ENCODE results near the gene FSTL1. TPM values are rescaled to one million over a fixed set of nuclear protein-coding genes. Genes with fewer than 3 reads are reported as not detected.
A peak's percentile ranks its signal among the peaks of the same experiment; 100 is the strongest.

Gene FSTL1
- polyA plus RNA-seq, 1 of the 3 experiments (the other 2 are of a cell fraction) = 329 TPM

- POLR2A ChIA-PET = no interaction called here
- H4K20me1 ChIP-seq (ENCODE audit: insufficient read depth) = no peaks in the 10 kb centered on the region
- H3K27ac ChIP-seq (ENCODE audit: low read depth in 2 of 2, low read length in 1 of 2) = peak overlapping the region in 1 of 2 experiments; percentile 95; a peak in 2 of 4 replicates
- H3K9me2 ChIP-seq = no peaks in the 10 kb centered on the region
- CTCF ChIA-PET = no interaction called here
- H3K79me2 ChIP-seq (ENCODE audit: insufficient read depth) = no peaks in the 10 kb centered on the region
- TF ChIP-seq FOXJ3 (CRISPR knock-in tag; IDR thresholded peaks at IDR 0.05) = no peak
- TF ChIP-seq YY1 (IDR thresholded peaks at IDR 0.05; ENCODE audit: low read depth) = no peak
- TF ChIP-seq MEF2A (IDR thresholded peaks at IDR 0.05; ENCODE audit: borderline replicate concordance, low read depth) = no peak
- no peak for TF ChIP-seq GATA2 (CRISPR knock-in tag; IDR thresholded peaks at IDR 0.05)
- TF ChIP-seq ELF1 (IDR thresholded peaks at IDR 0.05) = no peak
- DNase-seq = no peak
- WGBS (ENCODE audit: low lambda C conversion rate) = 100% methylated on average over 2 of the region's 2 CpGs
- peaks cover 41% of the 10 kb centered on the region for H3F3A ChIP-seq (replicated peaks; ENCODE audit: insufficient read depth)
- H3K4me3 ChIP-seq (ENCODE audit: low read depth in 2 of 2, low read length in 1 of 2) = no peak overlapping the region
- H2AFZ ChIP-seq (ENCODE audit: low read depth) = no peak overlapping the region; the same call in 1 of the 2 replicates
- H3K27me3 ChIP-seq (ENCODE audit: insufficient read depth) = no peaks in the 10 kb centered on the region
- H3K9me3 ChIP-seq = peaks cover 3% of the 10 kb centered on the region; the same call in 1 of the 2 replicates
- H3K4me2 ChIP-seq = no peak overlapping the region
- peaks cover 0 to 29% of the 10 kb centered on the region in 2 experiments; a peak in 3 of 4 replicates for H3K4me1 ChIP-seq (ENCODE audit: control insufficient read depth in 1 of 2, insufficient read depth in 2 of 2, low read depth in 1 of 2, low read length in 1 of 2)
- H3K36me3 ChIP-seq (replicated peaks in 1 of 2; ENCODE audit: control insufficient read depth in 1 of 2, insufficient read depth in 2 of 2, low read length in 1 of 2) = no peaks in the 10 kb centered on the region
- H3K9ac ChIP-seq = no peak overlapping the region
Observed at GRCh38 chr3:120495809-120496208, 45.0 kb upstream of the FSTL1 start.

GRCh38 chr3:120492103-120492502 is 41.3 kb upstream of the FSTL1 start:
- CTCF ChIA-PET = interaction anchor here (1.6 kb wide), 1 partner anchor 67 kb away, joined by 3 read pairs; no protein-coding TSS in a partner anchor
- Histone ChIP-seq H3F3A (replicated peaks; ENCODE audit: insufficient read depth) (peaks cover 23% of the 10 kb centered on the region), H3K27me3 (ENCODE audit: insufficient read depth) (no peaks in the 10 kb centered on the region), H3K79me2 (ENCODE audit: insufficient read depth) (no peaks in the 10 kb centered on the region), H3K4me3 (ENCODE audit: low read depth in 2 of 2, low read length in 1 of 2) (no peak overlapping the region), H3K4me1 (ENCODE audit: control insufficient read depth in 1 of 2, insufficient read depth in 2 of 2, low read depth in 1 of 2, low read length in 1 of 2) (peaks cover 1 to 12% of the 10 kb centered on the region in 2 experiments; a peak in 3 of 4 replicates), H4K20me1 (ENCODE audit: insufficient read depth) (no peaks in the 10 kb centered on the region), H3K9ac (no peak overlapping the region), H2AFZ (ENCODE audit: low read depth) (no peak overlapping the region), H3K4me2 (no peak overlapping the region), H3K36me3 (replicated peaks in 1 of 2; ENCODE audit: control insufficient read depth in 1 of 2, insufficient read depth in 2 of 2, low read length in 1 of 2) (no peaks in the 10 kb centered on the region), H3K9me3 (peaks cover 3% of the 10 kb centered on the region; the same call in 1 of the 2 replicates), H3K27ac (ENCODE audit: low read depth in 2 of 2, low read length in 1 of 2) (no peak overlapping the region), H3K9me2 (no peaks in the 10 kb centered on the region)
- TF ChIP-seq ELF1 (IDR thresholded peaks at IDR 0.05) = no peak
- TF ChIP-seq TEAD4 (IDR thresholded peaks at IDR 0.05; ENCODE audit: borderline replicate concordance, insufficient read depth) = no peak
- no peak for TF ChIP-seq YY1 (IDR thresholded peaks at IDR 0.05; ENCODE audit: low read depth)
- TF ChIP-seq FOSL2 (IDR thresholded peaks at IDR 0.05; ENCODE audit: borderline replicate concordance, low read depth) = no peak
- TF ChIP-seq RAD21 (IDR thresholded peaks at IDR 0.05; ENCODE audit: low read length) = no peak
- TF ChIP-seq, protein P1, sequence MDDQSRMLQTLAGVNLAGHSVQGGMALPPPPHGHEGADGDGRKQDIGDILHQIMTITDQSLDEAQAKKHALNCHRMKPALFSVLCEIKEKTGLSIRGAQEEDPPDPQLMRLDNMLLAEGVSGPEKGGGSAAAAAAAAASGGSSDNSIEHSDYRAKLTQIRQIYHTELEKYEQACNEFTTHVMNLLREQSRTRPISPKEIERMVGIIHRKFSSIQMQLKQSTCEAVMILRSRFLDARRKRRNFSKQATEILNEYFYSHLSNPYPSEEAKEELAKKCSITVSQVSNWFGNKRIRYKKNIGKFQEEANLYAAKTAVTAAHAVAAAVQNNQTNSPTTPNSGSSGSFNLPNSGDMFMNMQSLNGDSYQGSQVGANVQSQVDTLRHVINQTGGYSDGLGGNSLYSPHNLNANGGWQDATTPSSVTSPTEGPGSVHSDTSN (IDR thresholded peaks at IDR 0.05) = no peak
- TF ChIP-seq FOXM1 (IDR thresholded peaks at IDR 0.05; ENCODE audit: low read depth) = no peak
- no peak for TF ChIP-seq RCOR1 (IDR thresholded peaks at IDR 0.05; ENCODE audit: low read length)
- TF ChIP-seq, protein P2, sequence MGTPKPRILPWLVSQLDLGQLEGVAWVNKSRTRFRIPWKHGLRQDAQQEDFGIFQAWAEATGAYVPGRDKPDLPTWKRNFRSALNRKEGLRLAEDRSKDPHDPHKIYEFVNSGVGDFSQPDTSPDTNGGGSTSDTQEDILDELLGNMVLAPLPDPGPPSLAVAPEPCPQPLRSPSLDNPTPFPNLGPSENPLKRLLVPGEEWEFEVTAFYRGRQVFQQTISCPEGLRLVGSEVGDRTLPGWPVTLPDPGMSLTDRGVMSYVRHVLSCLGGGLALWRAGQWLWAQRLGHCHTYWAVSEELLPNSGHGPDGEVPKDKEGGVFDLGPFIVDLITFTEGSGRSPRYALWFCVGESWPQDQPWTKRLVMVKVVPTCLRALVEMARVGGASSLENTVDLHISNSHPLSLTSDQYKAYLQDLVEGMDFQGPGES (IDR thresholded peaks at IDR 0.05; ENCODE audit: low read depth, low read length) = no peak
- no peak for TF ChIP-seq USF1 (IDR thresholded peaks at IDR 0.05; ENCODE audit: borderline replicate concordance, low read depth)
- no peak for TF ChIP-seq SMC3 (IDR thresholded peaks at IDR 0.05; ENCODE audit: low read depth, low read length)
- no peak for TF ChIP-seq REST (IDR thresholded peaks at IDR 0.05; ENCODE audit: low read depth, low read length)
- no peak for TF ChIP-seq EP300 (IDR thresholded peaks at IDR 0.05; ENCODE audit: borderline replicate concordance in 1 of 2, low read depth in 1 of 2, low read length in 1 of 2)
- TF ChIP-seq FOXJ3 (CRISPR knock-in tag; IDR thresholded peaks at IDR 0.05) = no peak
- no peak for TF ChIP-seq GABPA (IDR thresholded peaks at IDR 0.05; ENCODE audit: low read depth)
- TF ChIP-seq NFIC (IDR thresholded peaks at IDR 0.05; ENCODE audit: borderline replicate concordance) = no peak
- no peak for TF ChIP-seq TAF1 (IDR thresholded peaks at IDR 0.05; ENCODE audit: borderline replicate concordance, low read depth, low read length)
- TF ChIP-seq GATA2 (CRISPR knock-in tag; IDR thresholded peaks at IDR 0.05) = no peak
- POLR2A ChIA-PET = no interaction called here
- 60% methylated on average over 5 of the region's 5 CpGs for WGBS (ENCODE audit: low lambda C conversion rate)
- DNase-seq = no peak

Data from SK-N-SH (cell line).